Peyer's patch (tissue), 4 donors: ENCODE measurements around the gene PGAP3. TPM values are rescaled to one million over a fixed set of nuclear protein-coding genes. Genes with fewer than 3 reads are reported as not detected.

Experiments used
- DNase-seq, 3 donors: peaks; one replicate each; pipeline ENCODE4 v3.0.0-alpha.2; 2017 to 2019
- H3K27ac ChIP-seq, 4 donors: fragments of 200-600 bp; sonication (generic); one replicate each; pipeline ENCODE4 v1.5.1; 2016 to 2019
- H3K27me3 ChIP-seq, 2 donors: fragments of 200-600 bp; sonication (generic); one replicate each; pipeline ENCODE4 v1.5.1; 2019
- H3K36me3 ChIP-seq, 3 donors: fragments of 200-600 bp; sonication (generic); one replicate each; pipeline ENCODE4 v1.5.1; 2016 to 2019
- H3K4me1 ChIP-seq, 4 donors: fragments of 200-600 bp; sonication (generic); one replicate each; pipeline ENCODE4 v1.5.1; 2016 to 2019
- H3K4me3 ChIP-seq, 4 donors: fragments of 200-600 bp; sonication (generic); 1 replicate in 3 of 4; 2 replicates in 1 of 4; pipeline ENCODE4 v1.5.1; 2016 to 2019; ENCODE audit warnings: mild to moderate bottlenecking in 1 of 4
- H3K9me3 ChIP-seq, 4 donors: fragments of 200-600 bp; sonication (generic); one replicate each; pipeline ENCODE4 v1.5.1; 2016 to 2019; ENCODE audit warnings: mild to moderate bottlenecking in 1 of 4
- POLR2A ChIP-seq, 2 donors: fragments of 450-650 bp; IDR thresholded peaks; one replicate each; pipeline ENCODE4 v1.5.1; 2017; ENCODE audit warnings: antibody characterized with exemption in 2 of 2, mild to moderate bottlenecking in 2 of 2, moderate library complexity in 2 of 2
- total RNA-seq, 4 donors: library from RNA; depleted of rRNA; stranded (reverse); fragments of >200 nt; gene quantifications; one replicate each; pipeline ENCODE4 v1.1.0, GENCODE V29; 2016
- TF ChIP-seq, protein P1 (sequence below), 6 experiments: fragments of 450-650 bp in 4 of 6; fragments of 200-600 bp in 2 of 6; sonication (generic) in 1 of 6; IDR thresholded peaks; one replicate each; pipeline ENCODE4 v1.5.1; 2017 to 2019; ENCODE audit warnings: antibody characterized with exemption in 6 of 6, mild to moderate bottlenecking in 3 of 6, moderate library complexity in 1 of 6

PGAP3 gene
- total RNA-seq, 4 donors from 2014 or later, result 15.7 to 72.3 (median 65.1) TPM

- DNase-seq, result no peak
- Histone ChIP-seq H3K36me3 (peaks cover 0 to 13% (median 0%) of the 10 kb centered on the region in 3 donors), H3K4me3 (no peak overlapping the region), H3K27ac (no peak overlapping the region), H3K27me3 (peaks cover 0 to 6% of the 10 kb centered on the region in 2 donors), H3K4me1 (peaks cover 11 to 63% (median 15%) of the 10 kb centered on the region in 4 donors), H3K9me3 (no peaks in the 10 kb centered on the region)
- TF ChIP-seq, protein P1, sequence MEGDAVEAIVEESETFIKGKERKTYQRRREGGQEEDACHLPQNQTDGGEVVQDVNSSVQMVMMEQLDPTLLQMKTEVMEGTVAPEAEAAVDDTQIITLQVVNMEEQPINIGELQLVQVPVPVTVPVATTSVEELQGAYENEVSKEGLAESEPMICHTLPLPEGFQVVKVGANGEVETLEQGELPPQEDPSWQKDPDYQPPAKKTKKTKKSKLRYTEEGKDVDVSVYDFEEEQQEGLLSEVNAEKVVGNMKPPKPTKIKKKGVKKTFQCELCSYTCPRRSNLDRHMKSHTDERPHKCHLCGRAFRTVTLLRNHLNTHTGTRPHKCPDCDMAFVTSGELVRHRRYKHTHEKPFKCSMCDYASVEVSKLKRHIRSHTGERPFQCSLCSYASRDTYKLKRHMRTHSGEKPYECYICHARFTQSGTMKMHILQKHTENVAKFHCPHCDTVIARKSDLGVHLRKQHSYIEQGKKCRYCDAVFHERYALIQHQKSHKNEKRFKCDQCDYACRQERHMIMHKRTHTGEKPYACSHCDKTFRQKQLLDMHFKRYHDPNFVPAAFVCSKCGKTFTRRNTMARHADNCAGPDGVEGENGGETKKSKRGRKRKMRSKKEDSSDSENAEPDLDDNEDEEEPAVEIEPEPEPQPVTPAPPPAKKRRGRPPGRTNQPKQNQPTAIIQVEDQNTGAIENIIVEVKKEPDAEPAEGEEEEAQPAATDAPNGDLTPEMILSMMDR (IDR thresholded peaks at IDR 0.05), result no peak
- no peak for TF ChIP-seq POLR2A (IDR thresholded peaks at IDR 0.05)
These were observed 21.6 kb downstream of the PGAP3 start for GRCh38 chr17:39666231-39666600.

- H3K27ac ChIP-seq, result no peak overlapping the region
These were observed 22.1 kb downstream of the PGAP3 start for GRCh38 chr17:39665642-39666224.

DNA sequence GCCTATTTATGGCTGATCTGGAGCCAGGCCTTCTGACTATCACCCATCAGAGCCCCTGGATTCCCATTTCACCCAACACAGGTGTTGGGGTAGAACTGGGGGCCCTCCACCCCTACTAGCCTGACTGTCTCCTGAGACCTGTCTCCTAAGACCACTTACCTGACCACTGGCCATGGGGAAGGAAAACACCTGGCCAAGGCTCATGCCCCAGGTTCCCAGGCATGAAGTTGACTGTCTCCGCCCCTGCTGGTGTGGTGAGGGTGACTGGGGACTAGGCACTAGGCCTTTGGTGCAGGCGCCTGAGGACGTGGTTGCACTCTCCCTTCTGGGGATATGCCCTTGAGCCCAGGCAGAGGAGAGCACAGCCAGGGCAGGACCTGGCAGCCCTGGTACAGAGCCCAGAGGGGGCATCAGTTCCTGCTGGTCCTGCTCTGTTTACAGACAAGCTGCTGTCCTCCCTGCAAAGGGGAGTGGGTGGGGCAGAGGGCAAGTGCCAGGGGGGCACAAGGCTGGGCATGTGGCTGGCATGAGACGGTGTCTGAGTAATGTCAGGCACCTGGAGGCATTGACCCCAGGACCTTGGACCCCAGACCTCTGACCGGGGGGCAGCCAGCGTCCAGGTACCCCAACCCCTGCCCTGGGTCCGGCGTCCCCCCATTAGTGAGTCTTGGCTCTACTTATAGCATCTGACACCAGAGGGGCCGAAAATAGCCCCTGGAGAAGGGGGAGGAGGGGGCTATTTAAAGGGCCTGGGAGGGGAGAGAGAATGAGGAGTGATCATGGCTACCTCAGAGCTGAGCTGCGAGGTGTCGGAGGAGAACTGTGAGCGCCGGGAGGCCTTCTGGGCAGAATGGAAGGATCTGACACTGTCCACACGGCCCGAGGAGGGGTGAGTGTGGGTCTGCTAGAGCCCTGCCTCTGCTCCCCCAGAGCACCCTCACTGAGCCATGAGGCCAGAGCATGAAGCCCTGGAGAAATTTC, 23.0 kb downstream of the PGAP3 start, which contains the start of gene TCAP:
Gene TCAP, plus strand, starts transcription at position 769 of the 981 bp plus-strand sequence. Its CDS starts 11 bp downstream, at position 780.
- TF ChIP-seq POLR2A (IDR thresholded peaks at IDR 0.05), result no peak
- TF ChIP-seq, protein P1 (IDR thresholded peaks at IDR 0.05), result no peak
- H3K27ac ChIP-seq, result peak within 1 kb of the TSS in 1 of 4 donors; percentile 66
- H3K27me3 ChIP-seq, result peaks cover 0 to 6% of the 10 kb centered on the region in 2 donors

More at GRCh38 chr17:39665642-39666224, 22.1 kb downstream of the PGAP3 start:
- peaks cover 11 to 63% (median 15%) of the 10 kb centered on the region in 4 donors for H3K4me1 ChIP-seq
- no peak overlapping the region for H3K4me3 ChIP-seq
- H3K9me3 ChIP-seq, result no peaks in the 10 kb centered on the region
- H3K36me3 ChIP-seq, result peaks cover 0 to 18% (median 0%) of the 10 kb centered on the region in 3 donors
- no peak for DNase-seq
- TF ChIP-seq, protein P1 (IDR thresholded peaks at IDR 0.05), result peak in 2 of 6 experiments; percentile 14 to 21
- no peak for TF ChIP-seq POLR2A (IDR thresholded peaks at IDR 0.05)
- H3K27me3 ChIP-seq, result peaks cover 0 to 6% of the 10 kb centered on the region in 2 donors

GRCh38 chr17:39663688-39664580, 23.9 kb downstream of the PGAP3 start:
- H3K4me1 ChIP-seq, result peaks cover 11 to 63% (median 15%) of the 10 kb centered on the region in 4 donors
- H3K9me3 ChIP-seq, result no peaks in the 10 kb centered on the region
- no peak for TF ChIP-seq POLR2A (IDR thresholded peaks at IDR 0.05)
- TF ChIP-seq, protein P1 (IDR thresholded peaks at IDR 0.05), result peak in 1 of 6 experiments; percentile 3
- peak in 2 of 3 donors; percentile 74 to 78 for DNase-seq
- peak overlapping the region in 1 of 4 donors; percentile 2 for H3K4me3 ChIP-seq
- peaks cover 0 to 36% (median 0%) of the 10 kb centered on the region in 3 donors for H3K36me3 ChIP-seq
- peaks cover 0 to 6% of the 10 kb centered on the region in 2 donors for H3K27me3 ChIP-seq
- H3K27ac ChIP-seq, result peak overlapping the region in 2 of 4 donors; percentile 15 to 66

More for the DNA sequence above, 23.0 kb downstream of the PGAP3 start, which contains the start of gene TCAP:
- H3K4me1 ChIP-seq, result peaks cover 11 to 63% (median 15%) of the 10 kb centered on the region in 4 donors
- H3K36me3 ChIP-seq, result peaks cover 0 to 26% (median 0%) of the 10 kb centered on the region in 3 donors
- no peak within 1 kb of the TSS for H3K4me3 ChIP-seq
- no peak for DNase-seq
- H3K9me3 ChIP-seq, result no peaks in the 10 kb centered on the region
